Measurements from ENCODE around the gene YBX2.

The YBX2 gene

DNA sequence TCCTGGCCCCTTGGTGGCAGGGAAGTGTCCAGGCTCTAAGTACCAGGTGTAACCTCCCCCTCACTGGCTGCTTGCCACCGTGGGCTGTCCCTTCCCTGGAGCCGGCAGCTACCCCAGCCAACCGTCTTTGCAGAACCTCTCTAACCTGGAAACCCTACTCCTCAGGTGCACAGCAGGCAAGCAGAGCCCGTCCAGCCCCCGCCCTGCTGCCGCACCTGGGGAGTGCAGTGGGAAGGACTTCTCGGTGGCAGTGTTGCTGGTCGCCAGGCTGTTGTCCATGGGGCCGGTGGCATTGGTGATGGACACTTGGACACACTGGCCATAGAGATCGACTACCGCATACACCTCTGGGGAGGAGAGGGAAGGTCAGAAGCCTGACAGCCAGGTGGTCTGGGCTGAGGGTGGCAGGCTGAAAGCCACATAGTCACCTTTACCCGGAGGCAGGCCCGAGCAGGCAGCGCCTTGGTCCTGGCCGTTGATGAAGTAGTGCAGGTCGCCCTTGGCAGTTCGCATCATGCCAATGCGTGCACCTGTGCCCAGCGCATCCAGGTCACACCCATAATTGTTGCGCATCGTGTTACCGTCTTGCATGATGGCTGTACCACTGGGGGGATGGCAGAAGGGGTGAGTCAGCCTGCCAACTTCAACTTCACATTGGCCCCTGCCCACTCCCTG lies 28.2 kb upstream of the YBX2 start:
- DNase-seq: no peak

DNA sequence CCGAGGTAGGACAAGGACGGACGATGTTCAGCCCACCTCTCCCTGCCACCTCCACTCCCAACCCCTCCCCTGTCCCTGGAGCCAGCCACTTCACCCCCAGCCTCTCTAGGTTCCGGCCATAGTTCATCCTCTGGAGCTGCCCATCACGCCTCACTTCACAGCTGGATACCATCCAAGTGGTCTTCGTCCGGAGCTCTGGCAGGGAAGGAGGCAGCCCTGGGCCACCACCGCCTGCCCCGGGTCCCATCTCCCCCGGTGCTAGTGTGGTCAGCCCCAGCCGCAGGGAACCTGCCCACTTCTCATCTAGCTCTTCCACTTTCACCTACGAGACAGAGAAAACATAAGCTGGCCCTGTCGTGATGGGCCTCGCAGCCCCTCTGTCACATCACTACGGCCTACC lies 27.0 kb upstream of the YBX2 start:
- no peak for DNase-seq

GRCh38 chr17:7318121-7318860 lies 23.9 kb upstream of the YBX2 start:
- DNase-seq: no peak

DNA sequence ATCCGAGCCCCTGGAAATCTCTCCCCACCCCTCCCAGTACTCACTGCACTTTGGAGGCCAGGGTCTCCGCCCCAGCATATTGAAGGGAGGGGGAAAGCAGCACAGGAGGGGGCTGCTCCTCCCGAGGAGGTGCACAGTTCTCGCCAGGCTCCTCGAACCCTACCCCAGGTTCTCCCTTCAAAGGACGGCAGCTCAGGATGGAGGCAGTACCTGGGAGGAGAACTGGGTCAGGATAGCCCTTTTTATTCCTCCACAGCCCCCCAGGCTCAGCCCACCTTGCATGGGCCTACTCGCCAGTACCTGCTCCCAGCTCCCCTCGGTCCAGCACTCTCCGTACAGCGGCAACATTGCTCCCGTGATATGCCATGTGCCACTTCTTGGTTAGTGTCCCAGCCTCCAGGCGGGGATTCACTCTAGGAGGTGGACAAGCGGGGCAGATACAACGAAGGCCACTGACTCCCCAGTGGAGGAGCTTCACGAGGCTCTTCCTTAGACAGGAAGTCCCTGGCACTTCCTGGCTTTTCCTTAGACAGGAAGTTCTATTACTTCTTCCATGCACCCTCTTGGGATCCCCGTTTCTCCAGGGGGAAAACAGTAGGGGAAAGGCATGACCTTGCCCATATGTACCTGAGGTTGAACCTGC lies 22.8 kb upstream of the YBX2 start:
- DNase-seq: no peak

DNA sequence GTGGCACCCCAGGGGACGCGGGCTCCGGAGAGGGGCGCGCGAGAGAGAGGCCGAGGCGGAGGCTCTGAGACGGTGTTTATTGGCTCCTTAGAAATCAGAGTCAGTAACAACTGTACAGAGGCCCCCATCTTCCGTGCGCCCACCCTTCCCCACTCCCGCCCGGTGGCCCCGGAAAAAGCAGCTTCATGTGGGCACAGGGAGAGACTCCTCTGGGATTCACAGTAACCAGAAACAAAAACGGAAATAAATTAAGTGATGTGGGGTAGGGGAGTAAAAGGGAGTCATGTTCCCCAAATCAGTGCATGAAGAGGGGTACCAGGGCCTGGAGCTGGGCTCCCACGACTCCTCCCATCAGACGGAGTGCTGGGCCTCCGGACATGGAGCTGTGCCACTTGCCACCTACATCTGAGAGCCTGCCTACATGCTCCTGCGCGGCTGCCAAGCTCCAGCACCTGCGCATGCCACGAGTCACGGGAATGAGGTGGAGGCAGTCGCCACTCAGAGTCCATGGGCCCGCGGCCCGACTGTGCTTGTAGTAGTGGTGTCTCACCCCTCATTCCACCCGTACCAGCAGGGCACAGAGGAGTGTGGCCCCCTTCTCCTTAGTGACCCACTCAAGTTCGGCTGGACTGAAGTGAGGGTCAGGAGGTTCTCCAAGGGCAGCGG lies 21.3 kb upstream of the YBX2 start:
- no peak for DNase-seq

GRCh38 chr17:7314719-7315569 lies 20.5 kb upstream of the YBX2 start, which contains the start of gene GPS2:
Gene GPS2, minus strand, starts transcription at chr17:7315360. Its CDS starts 308 bp downstream, at chr17:7315052.
- DNase-seq: peak; percentile 72

GRCh38 chr17:7313890-7314718 lies 19.7 kb upstream of the YBX2 start:
- DNase-seq: no peak

DNA sequence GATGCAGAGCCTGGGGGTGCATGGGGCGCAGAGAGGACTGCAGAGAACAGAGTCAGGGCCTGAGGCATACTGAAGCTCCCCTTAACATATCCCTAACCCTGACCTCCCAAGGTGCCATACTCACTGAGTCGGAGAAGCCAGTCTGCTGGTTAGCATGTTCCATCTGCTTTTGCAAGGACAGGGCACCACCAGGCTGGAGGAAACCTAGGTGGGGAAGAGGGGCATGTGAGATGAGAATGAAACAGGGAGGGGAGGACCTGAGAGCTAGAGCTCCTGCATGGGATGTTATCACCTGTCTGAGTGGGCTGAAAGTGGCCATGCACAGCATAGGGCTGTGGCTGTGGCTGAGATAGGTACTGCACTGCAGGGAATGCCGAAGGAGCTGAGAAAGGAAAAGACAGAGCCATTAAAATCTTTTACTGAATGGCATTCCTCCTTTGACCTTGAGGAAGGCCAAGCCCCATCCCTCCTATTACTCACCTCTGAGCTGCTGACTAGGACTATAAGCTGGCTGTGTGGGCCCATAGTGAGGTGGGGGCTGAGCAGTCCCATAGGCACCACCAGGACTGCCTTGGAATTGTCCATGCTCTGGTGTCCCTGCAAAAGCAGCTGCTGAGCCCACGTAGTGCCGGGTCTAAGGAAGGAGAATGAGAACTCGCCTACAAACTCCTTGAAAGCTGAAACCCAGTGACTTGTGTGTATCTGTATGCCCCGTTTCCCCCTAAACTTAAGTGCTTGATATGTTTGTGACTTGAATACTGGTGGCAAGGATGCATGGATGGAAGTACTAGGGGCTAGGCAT lies 18.9 kb upstream of the YBX2 start:
- DNase-seq: no peak

DNA sequence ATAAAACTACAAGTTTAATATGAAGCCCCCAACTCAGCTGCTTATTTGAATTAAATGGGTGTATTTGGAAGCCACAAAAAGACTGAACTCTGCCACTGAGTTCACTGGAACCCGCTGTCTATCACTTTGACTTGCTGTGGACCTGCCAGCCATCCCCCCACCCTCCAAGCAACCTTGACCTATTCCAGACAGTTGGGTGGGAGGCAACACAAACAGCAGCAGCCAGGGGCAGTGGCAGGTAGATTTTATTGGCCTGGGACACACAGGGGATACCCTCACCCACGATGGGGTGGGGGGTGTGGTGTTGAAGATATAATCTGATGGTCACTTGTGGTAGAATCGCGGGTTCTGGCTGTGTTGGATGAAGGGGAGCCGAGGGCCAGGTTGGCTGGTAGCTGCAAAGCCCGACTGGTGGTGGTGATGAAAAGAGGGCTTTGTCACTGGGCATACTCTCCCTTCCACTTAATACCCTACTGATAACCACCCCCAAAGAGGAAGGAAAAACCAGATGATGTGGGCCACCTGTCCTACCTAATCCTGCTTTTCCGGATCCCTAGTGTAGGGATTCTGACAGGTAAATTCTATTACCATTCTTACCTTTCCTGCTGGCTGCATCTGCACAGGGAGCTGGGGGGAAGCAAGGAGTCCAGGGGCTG lies 18.1 kb upstream of the YBX2 start:
- no peak for DNase-seq

- DNase-seq: no peak
Measured at GRCh38 chr17:7311110-7311705, 16.8 kb upstream of the YBX2 start.

- DNase-seq: no peak
Measured at GRCh38 chr17:7309628-7310027, 15.2 kb upstream of the YBX2 start.

DNA sequence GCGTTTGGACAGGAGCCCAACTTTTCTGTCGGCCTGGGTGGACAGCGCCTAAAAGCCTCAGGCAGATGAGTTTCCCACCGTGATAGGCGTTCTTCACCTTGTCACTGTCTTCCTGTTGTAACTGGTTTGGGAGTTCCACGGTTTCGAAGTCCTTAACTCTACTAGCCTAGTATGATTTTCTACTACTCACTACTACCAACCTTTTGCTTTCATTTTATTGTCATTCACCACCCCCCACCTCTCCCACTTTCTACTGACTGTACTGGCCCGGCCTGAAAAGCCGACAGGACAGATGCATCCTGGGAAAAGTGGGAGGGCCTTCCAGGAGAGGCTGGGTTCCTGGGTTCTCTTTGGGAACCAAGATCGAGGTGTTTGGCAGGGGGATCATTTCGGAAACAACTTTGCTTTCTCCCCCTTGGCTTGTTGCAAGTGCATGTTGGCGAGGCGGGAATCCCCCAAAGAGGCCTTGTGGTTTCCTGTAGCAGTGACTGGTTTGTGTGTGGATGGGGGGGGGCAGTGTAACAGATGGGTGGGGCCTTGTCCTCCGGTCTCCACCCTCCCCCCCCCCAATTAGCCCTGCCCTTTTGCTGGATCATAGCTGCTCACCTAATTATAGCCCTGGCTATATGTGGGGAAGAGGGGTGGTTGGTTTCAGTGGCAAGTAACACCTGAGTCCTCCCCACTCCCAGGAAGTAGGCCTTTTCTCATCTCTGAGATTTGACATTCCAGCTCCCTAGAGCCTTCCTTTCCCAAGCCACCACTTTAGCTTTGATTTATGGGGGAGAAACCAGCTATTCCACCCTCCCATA lies 14.4 kb upstream of the YBX2 start:
- peak; percentile 78 for DNase-seq

DNA sequence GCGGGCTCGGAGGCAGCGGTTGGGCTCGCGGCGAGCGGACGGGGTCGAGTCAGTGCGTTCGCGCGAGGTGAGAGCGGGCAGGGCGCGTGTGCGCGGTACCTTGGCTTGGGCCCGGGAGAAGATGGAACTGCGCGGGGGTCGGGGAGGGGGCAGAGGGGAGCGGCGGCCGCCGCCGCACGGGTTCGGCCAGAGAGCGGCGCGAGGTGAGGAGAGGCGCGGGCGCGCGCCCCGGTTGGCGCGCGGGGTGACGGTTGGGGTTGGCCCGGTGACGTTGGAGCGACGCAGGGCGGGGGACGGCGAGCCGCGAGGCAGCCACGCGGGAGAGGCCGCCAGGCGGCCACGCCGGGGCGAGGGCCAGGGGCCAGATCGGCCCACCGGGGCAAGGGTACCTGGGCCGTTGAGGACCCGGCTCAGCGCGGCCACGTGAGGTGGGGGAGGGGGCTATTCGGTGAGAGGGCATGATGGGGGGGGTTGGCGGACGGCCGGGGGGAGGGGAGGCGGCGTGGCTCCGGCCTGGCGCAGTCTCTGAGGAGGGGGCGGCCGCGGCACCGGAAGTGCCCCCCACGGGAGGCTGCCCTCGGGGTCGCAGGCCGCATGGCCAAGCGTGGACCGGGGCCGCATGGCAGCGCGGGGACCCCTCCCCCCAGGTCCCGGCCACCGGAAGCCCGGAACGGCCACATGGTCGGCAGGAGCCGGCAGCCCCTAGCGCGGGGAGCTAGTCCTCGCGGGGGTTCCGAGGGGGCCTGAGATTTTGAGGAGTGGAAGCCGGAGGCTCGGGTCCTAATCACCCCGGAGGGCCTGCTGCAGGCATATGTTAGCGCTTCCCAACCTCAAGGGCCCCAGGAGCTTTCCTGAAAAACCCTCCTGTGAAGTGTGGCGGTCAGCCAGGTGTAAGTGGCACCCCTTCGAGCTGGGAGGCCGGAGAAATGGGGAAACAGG lies 13.5 kb upstream of the YBX2 start:
- DNase-seq: peak; percentile 17

DNA sequence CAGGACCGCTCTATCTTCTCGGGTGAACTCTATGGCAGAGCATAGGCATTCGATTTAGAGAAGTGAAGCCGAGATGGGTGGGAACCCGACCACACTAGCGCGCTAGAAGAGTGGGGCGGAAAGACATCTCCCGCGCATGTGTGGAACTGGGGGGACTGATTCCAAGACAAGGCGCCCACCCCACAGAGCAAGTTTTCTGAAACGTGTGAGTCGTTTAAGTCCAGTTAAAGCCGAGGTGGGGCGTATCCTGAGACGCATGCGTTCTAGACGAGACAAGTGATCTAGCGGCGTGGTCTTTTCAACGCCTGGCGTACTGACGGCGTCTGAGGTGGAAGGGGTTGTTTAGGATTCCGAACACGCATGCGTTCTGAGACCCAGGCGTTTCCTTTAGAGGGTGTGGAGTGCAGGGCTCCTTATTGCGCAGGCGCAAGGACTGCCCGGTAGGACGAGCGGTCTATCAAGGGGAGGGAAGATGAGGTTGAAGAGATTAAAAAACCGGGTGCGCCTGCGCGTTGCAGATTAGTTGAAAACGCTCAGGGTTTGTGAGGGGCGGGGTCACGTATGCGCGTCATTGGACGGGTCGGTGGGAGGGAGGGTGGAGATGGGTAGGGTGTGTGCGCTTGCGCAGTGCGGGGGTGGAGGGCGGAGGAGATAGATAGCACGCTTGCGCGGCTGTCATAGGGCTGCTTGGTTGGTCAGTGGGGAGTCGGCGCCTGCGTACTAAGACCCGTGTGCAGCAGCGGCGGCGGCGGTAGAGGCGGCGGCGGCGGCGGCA lies 12.7 kb upstream of the YBX2 start, which contains the start of gene EIF5A:
EIF5A (plus strand) TSS at position 718 of the 775 bp plus-strand sequence. CDS start 2,008 bp downstream, outside the sequence.
- peak; percentile 100 for DNase-seq

DNA sequence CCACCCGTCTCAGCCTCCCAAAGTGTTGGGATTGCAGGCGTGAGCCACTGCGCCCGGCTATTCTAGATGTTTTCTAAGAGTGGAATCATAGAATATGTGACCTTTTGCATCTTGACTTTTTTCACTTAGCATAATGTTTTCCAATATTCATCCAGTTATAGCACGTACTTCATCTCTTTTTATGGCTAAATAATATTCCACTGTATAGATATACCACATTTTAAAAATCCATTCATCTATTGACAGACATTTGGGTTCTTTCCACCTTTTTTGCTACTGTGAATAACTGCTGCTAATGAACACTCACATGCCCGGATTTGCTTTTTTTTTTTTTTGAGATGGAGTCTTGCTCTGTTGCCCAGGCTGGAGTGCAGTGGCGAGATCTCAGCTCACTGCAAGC lies 9.7 kb upstream of the YBX2 start:
- DNase-seq: no peak

DNA sequence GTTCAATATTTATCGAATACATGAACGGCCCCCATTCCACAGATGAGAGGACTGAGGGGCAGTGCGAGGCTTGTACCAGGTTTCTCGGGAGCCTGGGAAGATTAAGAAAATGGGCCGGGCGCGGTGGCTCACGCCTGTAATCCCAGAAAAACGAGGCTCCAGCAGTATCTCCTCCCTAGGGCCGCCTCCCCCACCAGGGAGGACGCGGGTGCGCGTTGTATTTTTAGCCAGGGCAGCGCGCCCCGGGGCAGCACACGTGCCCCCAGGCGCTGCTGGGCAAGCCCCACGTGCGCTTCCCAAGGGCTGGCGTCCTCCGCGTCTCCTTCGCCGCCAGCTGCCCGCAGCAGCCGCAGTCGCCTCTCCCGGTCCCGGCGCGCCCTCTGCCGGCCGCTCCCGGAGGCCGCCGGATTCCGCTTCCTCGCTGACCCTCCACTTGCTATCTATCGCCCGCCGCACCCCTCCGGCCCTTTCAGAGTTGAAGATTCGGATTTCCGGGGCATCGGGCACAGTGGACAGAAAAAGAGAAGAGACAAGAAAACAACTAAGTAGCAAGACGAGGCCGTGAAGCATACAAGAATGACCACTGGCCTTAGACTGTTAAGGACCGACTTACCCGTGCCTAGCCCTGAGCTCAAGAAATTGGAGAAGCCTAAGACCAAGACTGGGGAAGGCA lies 1.9 kb upstream of the YBX2 start:
- DNase-seq: peak; percentile 65

Data from fibroblast of upper back skin (primary cell).